IMR-90 (cell line): ENCODE results near the gene SSX2IP. TPM values are rescaled to one million over a fixed set of nuclear protein-coding genes. Genes with fewer than 3 reads are reported as not detected.

Source experiments
- ATAC-seq: fragments of 200-7000 bp; cut with Tn5 transposase; 2 replicates; pipeline ENCODE4 v1.9.1; 2020; ENCODE audit warnings: low read depth, mild to moderate bottlenecking, moderate library complexity
- BruUV-seq: library from RNA; stranded (reverse); fragments of 400-500 nt; replicated peaks from 2 replicates; lab custom pipeline; 2021; lab: Mats Ljungman, UMichigan
- CTCF ChIA-PET: fragments of 300-600 bp; formaldehyde crosslinking; extraction: SDS; loops from one replicate; lab custom pipeline; 2021; ENCODE audit warnings: antibody characterized with exemption; lab: Yijun Ruan, JAX
- POLR2A ChIA-PET: fragments of 300-600 bp; sonication (Branson Sonifier 250); formaldehyde crosslinking; loops from one replicate; lab custom pipeline; 2022; ENCODE audit warnings: antibody characterized with exemption; ENCODE audit not compliant: unreplicated experiment; lab: Charles Lee
- DNase-seq: peaks from one replicate; pipeline ENCODE4 v3.0.0; 2013
- H2AFZ ChIP-seq: replicated peaks from 2 replicates; pipeline ENCODE3; 2013; ENCODE audit warnings: low read length, mild to moderate bottlenecking; ENCODE audit not compliant: poor library complexity
- H2AK5ac ChIP-seq: 2 replicates; pipeline ENCODE4 v1.6.1; 2013; ENCODE audit warnings: low read depth, low read length, inconsistent platforms
- H2AK9ac ChIP-seq: replicated peaks from 2 replicates; pipeline ENCODE3; 2013; ENCODE audit warnings: mild to moderate bottlenecking, low read depth, low read length, moderate library complexity; ENCODE audit not compliant: poor library complexity
- H2BK120ac ChIP-seq: 2 replicates; pipeline ENCODE4 v1.6.1; 2013; ENCODE audit warnings: low read depth, low read length, inconsistent platforms
- H2BK15ac ChIP-seq: 3 replicates; pipeline ENCODE4 v1.6.1; 2013; ENCODE audit warnings: low read depth, low read length, inconsistent platforms
- H2BK20ac ChIP-seq: 2 replicates; pipeline ENCODE4 v1.6.1; 2013; ENCODE audit warnings: low read depth, mild to moderate bottlenecking, inconsistent platforms, low read length, moderate library complexity
- H2BK5ac ChIP-seq: 2 replicates; pipeline ENCODE4 v1.6.1; 2013; ENCODE audit warnings: mild to moderate bottlenecking, low read depth, low read length, inconsistent platforms; ENCODE audit not compliant: poor library complexity, severe bottlenecking
- H3K14ac ChIP-seq: replicated peaks from 2 replicates; pipeline ENCODE4 v1.6.1; 2013; ENCODE audit warnings: low read depth, low read length, inconsistent platforms
- H3K18ac ChIP-seq: 2 replicates; pipeline ENCODE4 v1.6.1; 2013; ENCODE audit warnings: low read depth, low read length, control low read depth
- H3K23ac ChIP-seq: 2 replicates; pipeline ENCODE4 v1.6.1; 2013; ENCODE audit warnings: low read depth, low read length, inconsistent platforms
- H3K27ac ChIP-seq: 2 replicates; pipeline ENCODE4 v1.5.1; 2013; ENCODE audit warnings: mild to moderate bottlenecking, control low read depth, low read length; ENCODE audit not compliant: insufficient read depth
- H3K27me3 ChIP-seq: 2 replicates; pipeline ENCODE4 v1.6.1; 2013; ENCODE audit warnings: low read length; ENCODE audit not compliant: control insufficient read depth, insufficient read depth
- H3K36me3 ChIP-seq: 2 replicates; pipeline ENCODE4 v1.6.1; 2013; ENCODE audit warnings: low read length, mixed read lengths; ENCODE audit not compliant: control insufficient read depth, insufficient read depth
- H3K4ac ChIP-seq: 2 replicates; pipeline ENCODE4 v1.6.1; 2013; ENCODE audit warnings: low read depth, low read length, inconsistent platforms
- H3K4me1 ChIP-seq: 2 replicates; pipeline ENCODE4 v1.6.1; 2013; ENCODE audit warnings: low read length, mixed read lengths; ENCODE audit not compliant: control insufficient read depth, insufficient read depth
- H3K4me2 ChIP-seq: 2 replicates; pipeline ENCODE4 v1.6.1; 2013; ENCODE audit warnings: low read depth, mild to moderate bottlenecking, control low read depth, low read length, moderate library complexity
- H3K4me3 ChIP-seq: 2 replicates; pipeline ENCODE4 v1.5.1; 2013; ENCODE audit warnings: low read depth, mild to moderate bottlenecking, control low read depth, low read length, moderate library complexity; ENCODE audit not compliant: insufficient read depth
- H3K56ac ChIP-seq: 2 replicates; pipeline ENCODE4 v1.6.1; 2013; ENCODE audit warnings: low read length, inconsistent platforms; ENCODE audit not compliant: insufficient read depth; ENCODE audit errors: extremely low read depth
- H3K79me1 ChIP-seq, 2 experiments: 2 replicates each; pipeline ENCODE4 v1.6.1; 2013; ENCODE audit warnings: low read length in 2 of 2, inconsistent platforms in 1 of 2, low read depth in 1 of 2
- H3K9ac ChIP-seq: 2 replicates; pipeline ENCODE4 v1.6.1; 2013; ENCODE audit warnings: low read depth, low read length, control low read depth
- H3K9me1 ChIP-seq: 2 replicates; pipeline ENCODE4 v1.6.1; 2013; ENCODE audit warnings: low read length, inconsistent platforms; ENCODE audit not compliant: insufficient read depth
- H3K9me3 ChIP-seq: 2 replicates; pipeline ENCODE4 v1.6.1; 2013; ENCODE audit warnings: low read length; ENCODE audit not compliant: control insufficient read depth, insufficient read depth
- H4K20me1 ChIP-seq: 2 replicates; pipeline ENCODE4 v1.6.1; 2013; ENCODE audit warnings: low read length, inconsistent platforms; ENCODE audit not compliant: insufficient read depth
- H4K5ac ChIP-seq: 2 replicates; pipeline ENCODE4 v1.6.1; 2013; ENCODE audit warnings: mild to moderate bottlenecking, low read depth, low read length, control low read depth
- H4K8ac ChIP-seq, 2 experiments: 2 replicates each; pipeline ENCODE4 v1.6.1; 2013; ENCODE audit warnings: low read depth in 2 of 2, low read length in 2 of 2, control low read depth in 1 of 2, inconsistent platforms in 1 of 2
- H4K91ac ChIP-seq: 2 replicates; pipeline ENCODE4 v1.6.1; 2013; ENCODE audit warnings: low read depth, low read length, inconsistent platforms; ENCODE audit not compliant: insufficient read depth
- BHLHE40 ChIP-seq: fragments of 150-350 bp; IDR thresholded peaks from 2 replicates; pipeline ENCODE4 v1.6.1; 2016; ENCODE audit warnings: mild to moderate bottlenecking, low read depth, low read length
- CEBPB ChIP-seq: IDR thresholded peaks from 2 replicates; pipeline ENCODE4 v1.6.1; 2012; ENCODE audit warnings: low read depth, low read length, improper control_type of control experiment
- CHD1 ChIP-seq: IDR thresholded peaks from 2 replicates; pipeline ENCODE4 v1.6.1; 2012; ENCODE audit warnings: low read depth, low read length, improper control_type of control experiment
- CTCF ChIP-seq: conservative IDR thresholded peaks from 2 replicates; pipeline ENCODE4 v1.5.1; 2012; ENCODE audit warnings: mild to moderate bottlenecking, low read depth, low read length, improper control_type of control experiment
- ELK1 ChIP-seq: fragments of 150-350 bp; IDR thresholded peaks from 2 replicates; pipeline ENCODE4 v1.6.1; 2016; ENCODE audit warnings: low read depth, mild to moderate bottlenecking, low read length, moderate library complexity, borderline replicate concordance
- FOS ChIP-seq: fragments of 150-350 bp; IDR thresholded peaks from 2 replicates; pipeline ENCODE4 v1.6.1; 2016; ENCODE audit warnings: low read depth, low read length
- MAFK ChIP-seq: IDR thresholded peaks from 2 replicates; pipeline ENCODE4 v1.6.1; 2012; ENCODE audit warnings: low read depth, low read length, improper control_type of control experiment
- MAZ ChIP-seq: IDR thresholded peaks from 2 replicates; pipeline ENCODE4 v1.6.1; 2012; ENCODE audit warnings: low read depth, mild to moderate bottlenecking, low read length, improper control_type of control experiment, moderate library complexity, borderline replicate concordance
- MXI1 ChIP-seq: IDR thresholded peaks from 2 replicates; pipeline ENCODE4 v1.6.1; 2012; ENCODE audit warnings: low read depth, mild to moderate bottlenecking, low read length, moderate library complexity, borderline replicate concordance
- NFE2L2 ChIP-seq: fragments of 150-350 bp; IDR thresholded peaks from 2 replicates; pipeline ENCODE4 v1.6.1; 2016; ENCODE audit warnings: low read depth, mild to moderate bottlenecking, low read length
- POLR2A ChIP-seq: IDR thresholded peaks from 2 replicates; pipeline ENCODE4 v1.6.1; 2012; ENCODE audit warnings: mild to moderate bottlenecking, low read depth, low read length
- RAD21 ChIP-seq: IDR thresholded peaks from 2 replicates; pipeline ENCODE4 v1.6.1; 2012; ENCODE audit warnings: low read length, improper control_type of control experiment
- RCOR1 ChIP-seq: IDR thresholded peaks from 2 replicates; pipeline ENCODE4 v1.6.1; 2012; ENCODE audit warnings: mild to moderate bottlenecking, low read length, improper control_type of control experiment; ENCODE audit not compliant: insufficient replicate concordance
- RFX5 ChIP-seq: IDR thresholded peaks from 2 replicates; pipeline ENCODE4 v1.8.0; 2012; ENCODE audit warnings: low read depth, mild to moderate bottlenecking, low read length, moderate library complexity
- SMC3 ChIP-seq: fragments of 150-350 bp; IDR thresholded peaks from 2 replicates; pipeline ENCODE4 v1.6.1; 2016; ENCODE audit warnings: low read depth, mild to moderate bottlenecking, antibody characterized with exemption, low read length, moderate library complexity
- WGBS, 2 experiments: methylation state at CpG; one replicate each; pipeline versions ENCODE4 v1.1.5 to v1.1.7; 2013; ENCODE audit warnings: missing lambda C conversion rate in 2 of 2; ENCODE audit not compliant: insufficient read length in 1 of 2; ENCODE audit errors: extremely low coverage in 2 of 2; 5-methylcytosine and 5-hydroxymethylcytosine counted together
- dilution Hi-C: fragments of 300-500 bp; cut with HindIII; formaldehyde crosslinking; loops from one replicate; pipeline ENCODE4 v1.14.3; 2018; ENCODE audit warnings: low sequenced_read_pairs; ENCODE audit not compliant: unreplicated experiment
- in situ Hi-C: fragments of 300-500 bp; cut with MboI; formaldehyde crosslinking; loops from 3 replicates; pipeline ENCODE4 v1.14.3; 2019; ENCODE audit warnings: low sequenced_read_pairs, inconsistent platforms, mixed read lengths
- intact Hi-C: fragments of 100-400 bp; cut with micrococcal nuclease; formaldehyde crosslinking; loops from 2 replicates; pipeline ENCODE4 v1.10.0; 2022
- polyA plus RNA-seq, 3 experiments: library from polyadenylated mRNA; depleted of rRNA; stranded (reverse); fragments of >200 nt; gene quantifications; 2 replicates each; pipeline ENCODE4 v1.2.3, GENCODE V29; 2012; ENCODE audit warnings: low replicate concordance in 1 of 3
- total RNA-seq: library from RNA; depleted of rRNA; stranded (reverse); fragments of >200 nt; gene quantifications from 2 replicates; pipeline ENCODE4 v1.2.3, GENCODE V29; 2012

SSX2IP gene
- total and polyA plus RNA-seq, 2 of the 4 experiments (the other 2 are of a cell fraction), result 7.7 to 13.4 TPM

GRCh38 chr1:84686223-84686622 lies 4.0 kb downstream of the SSX2IP start:
- POLR2A ChIA-PET, result no interaction called here
- Histone ChIP-seq H3K27me3 (no peaks in the 10 kb centered on the region), H3K9me3 (no peaks in the 10 kb centered on the region), H3K79me1 (peaks cover 26 to 32% of the 10 kb centered on the region in 2 experiments), H4K5ac (no peak overlapping the region), H3K4me3 (no peak overlapping the region), H2BK20ac (no peak overlapping the region), H3K27ac (no peak overlapping the region), H2AFZ (no peak overlapping the region), H3K4me1 (peaks cover 4% of the 10 kb centered on the region), H2AK5ac (no peak overlapping the region), H4K20me1 (no peaks in the 10 kb centered on the region; the same call in 1 of the 2 replicates), H3K23ac (no peak overlapping the region), H4K8ac (no peak overlapping the region), H3K18ac (no peak overlapping the region), H2BK15ac (no peak overlapping the region), H2BK120ac (no peak overlapping the region), H3K4ac (no peak overlapping the region), H3K9me1 (peaks cover 6% of the 10 kb centered on the region; the same call in 1 of the 2 replicates), H4K91ac (no peak overlapping the region), H2BK5ac (no peak overlapping the region), H3K14ac (no peak overlapping the region), H2AK9ac (no peak overlapping the region), H3K56ac (no peak overlapping the region), H3K36me3 (no peaks in the 10 kb centered on the region), H3K9ac (no peak overlapping the region), H3K4me2 (no peak overlapping the region)
- in situ Hi-C loops (no loop called here), dilution Hi-C loops (no loop called here), intact Hi-C loops (loop anchor here (5.0 kb wide), 2 partner anchors 64 to 244 kb away; no protein-coding TSS in a partner anchor)
- DNase-seq, result no peak
- WGBS, 2 experiments, result no CpG with 5 or more reads among the region's 1 CpG
- CTCF ChIA-PET, result interaction anchor here (0.7 to 1.0 kb wide), 2 partner anchors 8 to 353 kb away, joined by 3 to 5 read pairs; no protein-coding TSS in a partner anchor
- TF ChIP-seq MAFK (no peak), RFX5 (no peak), MAZ (no peak), POLR2A (no peak), MXI1 (no peak), RAD21 (no peak), NFE2L2 (no peak), ELK1 (no peak), BHLHE40 (no peak), CHD1 (no peak), RCOR1 (no peak), SMC3 (no peak), FOS (no peak), CTCF (no peak), CEBPB (no peak)
- no TSS peak for BruUV-seq
- no peak for ATAC-seq
